HUES6 (cell line): ENCODE measurements around the gene P2RY12.
"Not testable (repeated sequence)": the region's sequence is repeated elsewhere in the genome, so short reads cannot be mapped to it uniquely, and the experiment has no call there.

ENCODE experiments used
- H3K27ac ChIP-seq: 2 replicates; pipeline ENCODE4 v1.7.0; 2013; ENCODE audit warnings: low read depth, mild to moderate bottlenecking, low read length, inconsistent platforms
- H3K27me3 ChIP-seq: 2 replicates; pipeline ENCODE4 v1.6.1; 2013; ENCODE audit warnings: low read length; ENCODE audit not compliant: control insufficient read depth, insufficient read depth
- H3K36me3 ChIP-seq: 2 replicates; pipeline ENCODE4 v1.6.1; 2013; ENCODE audit warnings: low read length; ENCODE audit not compliant: control insufficient read depth, insufficient read depth
- H3K4me1 ChIP-seq: 2 replicates; pipeline ENCODE4 v1.6.1; 2013; ENCODE audit warnings: low read length; ENCODE audit not compliant: control insufficient read depth, insufficient read depth
- H3K4me3 ChIP-seq: 2 replicates; pipeline ENCODE4 v1.5.1; 2013; ENCODE audit warnings: low read depth, low read length
- H3K9ac ChIP-seq: one replicate; pipeline ENCODE4 v1.6.1; 2013; ENCODE audit warnings: mild to moderate bottlenecking, low read length
- H3K9me3 ChIP-seq: 2 replicates; pipeline ENCODE4 v1.6.1; 2013; ENCODE audit warnings: low read depth, low read length; ENCODE audit not compliant: control insufficient read depth, insufficient read depth

P2RY12 gene

DNA sequence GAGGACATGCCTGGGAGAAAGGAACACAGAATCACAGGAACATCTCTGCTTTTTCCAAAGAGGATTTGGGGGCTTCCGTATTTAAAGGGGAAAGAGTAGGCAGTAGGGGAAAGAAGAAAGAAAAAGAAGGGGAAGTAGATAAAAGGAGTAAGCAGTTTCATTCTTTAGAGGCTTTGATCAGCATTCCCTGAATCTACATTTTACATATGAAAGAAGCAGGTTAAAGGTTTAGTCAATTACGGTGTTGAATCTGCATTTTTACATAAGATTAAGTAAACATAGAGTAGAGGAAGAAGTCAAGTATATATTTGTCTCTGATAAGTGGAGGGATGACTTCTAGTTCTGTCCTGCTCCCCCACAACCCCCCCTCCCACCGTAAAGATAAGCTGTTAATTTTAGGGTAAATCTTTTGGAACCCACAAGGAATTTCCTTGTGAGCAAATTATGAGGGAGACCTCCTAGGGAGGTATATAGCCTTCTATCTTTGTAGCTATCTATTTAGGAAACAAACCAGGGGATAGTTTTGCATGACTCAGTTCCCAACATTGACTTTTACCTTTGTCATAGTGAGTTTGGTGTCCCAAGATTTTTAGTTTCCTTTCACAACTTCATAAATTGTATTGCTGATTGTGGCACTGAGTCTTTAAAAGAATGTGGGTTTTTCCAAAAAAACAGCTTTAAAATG lies 8.7 kb upstream of the P2RY12 start:
- Histone ChIP-seq H3K27me3 (no peaks in the 10 kb centered on the region), H3K9ac (peak overlapping the region; percentile 31), H3K4me1 (peaks cover 25% of the 10 kb centered on the region), H3K36me3 (peaks cover 6% of the 10 kb centered on the region; the same call in 1 of the 2 replicates), H3K9me3 (no peaks in the 10 kb centered on the region; the same call in 1 of the 2 replicates), H3K4me3 (peak overlapping the region; percentile 27), H3K27ac (peak overlapping the region; percentile 93)

DNA sequence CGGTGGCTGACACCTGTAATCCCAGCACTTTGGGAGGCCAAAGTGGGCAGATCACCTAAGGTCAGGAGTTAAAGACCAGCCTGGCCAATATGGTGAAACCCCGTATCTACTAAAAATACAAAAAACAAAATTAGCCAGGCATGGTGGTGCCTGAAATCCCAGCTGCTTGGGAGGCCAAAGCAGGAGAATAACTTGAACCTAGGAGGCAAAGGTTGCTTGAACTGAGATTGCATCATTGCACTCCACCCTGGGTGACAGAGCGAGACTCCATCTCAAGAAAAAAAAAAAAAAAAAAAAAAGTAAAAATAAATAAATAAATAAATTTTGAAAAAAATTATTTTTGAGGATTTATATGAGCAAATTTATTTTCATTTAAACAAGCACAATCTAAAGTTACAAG lies 7.6 kb upstream of the P2RY12 start:
- H3K27me3 ChIP-seq, H3K36me3 ChIP-seq, H3K9me3 ChIP-seq, H3K9ac ChIP-seq, H3K4me3 ChIP-seq: not testable (repeated sequence)
- peaks cover 25% of the 10 kb centered on the region for H3K4me1 ChIP-seq
- H3K27ac ChIP-seq: peak overlapping the region; percentile 93; the same call in 1 of the 2 replicates

- peaks cover 6% of the 10 kb centered on the region; the same call in 1 of the 2 replicates for H3K36me3 ChIP-seq
- H3K9ac ChIP-seq: no peak overlapping the region
- H3K9me3 ChIP-seq: no peaks in the 10 kb centered on the region; the same call in 1 of the 2 replicates
- H3K4me1 ChIP-seq: peaks cover 25% of the 10 kb centered on the region
- H3K27me3 ChIP-seq: no peaks in the 10 kb centered on the region
- H3K27ac ChIP-seq: no peak overlapping the region; the same call in 1 of the 2 replicates
- no peak overlapping the region for H3K4me3 ChIP-seq
These were observed 7.2 kb upstream of the P2RY12 start for GRCh38 chr3:151391720-151392119.

DNA sequence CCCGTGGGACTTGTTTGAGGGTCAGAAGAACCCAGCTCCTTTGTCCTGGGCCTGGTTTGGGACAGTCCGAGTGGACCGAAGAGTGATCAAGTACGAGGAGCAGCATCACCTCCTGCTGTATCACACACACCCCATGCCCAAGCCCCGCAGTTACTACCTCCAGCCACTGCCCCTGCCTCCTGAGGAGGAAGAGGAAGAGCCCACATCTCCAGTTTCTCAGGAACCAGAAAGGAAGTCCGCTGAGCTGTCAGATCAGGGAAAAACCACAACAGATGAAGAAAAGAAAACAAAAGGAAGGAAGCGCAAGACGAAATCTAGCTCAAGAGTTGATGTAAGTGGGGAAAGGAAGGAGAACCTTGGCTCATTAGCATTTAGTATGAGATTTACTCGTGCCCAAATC lies 3.3 kb upstream of the P2RY12 start:
- Histone ChIP-seq H3K4me3 (no peak overlapping the region), H3K9me3 (no peaks in the 10 kb centered on the region; the same call in 1 of the 2 replicates), H3K27me3 (no peaks in the 10 kb centered on the region), H3K36me3 (peaks cover 6% of the 10 kb centered on the region; the same call in 1 of the 2 replicates), H3K9ac (no peak overlapping the region), H3K4me1 (peaks cover 5% of the 10 kb centered on the region; the same call in 1 of the 2 replicates), H3K27ac (no peak overlapping the region)

- Histone ChIP-seq H3K4me1 (peaks cover under 1% of the 10 kb centered on the region; the same call in 1 of the 2 replicates), H3K36me3 (peaks cover 6% of the 10 kb centered on the region; the same call in 1 of the 2 replicates), H3K9ac (no peak overlapping the region)
These were observed 2.9 kb upstream of the P2RY12 start for GRCh38 chr3:151387432-151387831.

GRCh38 chr3:151386056-151386455 lies 1.5 kb upstream of the P2RY12 start:
- peaks cover 4% of the 10 kb centered on the region for H3K36me3 ChIP-seq
- H3K27me3 ChIP-seq: no peaks in the 10 kb centered on the region
- H3K27ac ChIP-seq: no peak overlapping the region
- H3K4me3 ChIP-seq: no peak overlapping the region
- no peaks in the 10 kb centered on the region; the same call in 1 of the 2 replicates for H3K9me3 ChIP-seq
- H3K9ac ChIP-seq: no peak overlapping the region
- no peaks in the 10 kb centered on the region for H3K4me1 ChIP-seq

More at GRCh38 chr3:151387432-151387831, 2.9 kb upstream of the P2RY12 start:
- no peaks in the 10 kb centered on the region for H3K27me3 ChIP-seq
- no peak overlapping the region for H3K4me3 ChIP-seq
- H3K9me3 ChIP-seq: no peaks in the 10 kb centered on the region; the same call in 1 of the 2 replicates
- H3K27ac ChIP-seq: no peak overlapping the region

DNA sequence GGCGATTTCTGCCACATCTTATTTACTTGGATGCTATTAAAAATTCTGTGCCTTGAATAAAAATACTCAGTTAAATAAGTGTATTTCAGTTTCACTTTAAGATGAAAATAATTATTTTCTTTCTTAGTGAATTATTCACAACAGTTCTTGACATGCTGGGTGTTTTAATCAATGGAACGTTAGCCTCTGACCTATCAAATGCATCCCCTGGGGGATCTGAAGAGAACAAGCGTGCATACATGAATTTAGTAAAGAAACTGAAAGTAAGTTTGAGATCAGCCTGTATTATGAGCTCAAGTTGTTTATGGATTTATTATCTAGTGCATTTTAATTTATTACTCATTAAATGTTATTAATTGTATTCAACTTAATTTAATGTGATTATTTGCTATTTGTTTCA lies 597 bp downstream of the P2RY12 start:
- Histone ChIP-seq H3K27me3 (no peaks in the 10 kb centered on the region), H3K27ac (no peak overlapping the region), H3K9ac (no peak overlapping the region), H3K4me1 (no peaks in the 10 kb centered on the region), H3K4me3 (no peak overlapping the region), H3K9me3 (no peaks in the 10 kb centered on the region), H3K36me3 (peaks cover 3% of the 10 kb centered on the region; the same call in 1 of the 2 replicates)

DNA sequence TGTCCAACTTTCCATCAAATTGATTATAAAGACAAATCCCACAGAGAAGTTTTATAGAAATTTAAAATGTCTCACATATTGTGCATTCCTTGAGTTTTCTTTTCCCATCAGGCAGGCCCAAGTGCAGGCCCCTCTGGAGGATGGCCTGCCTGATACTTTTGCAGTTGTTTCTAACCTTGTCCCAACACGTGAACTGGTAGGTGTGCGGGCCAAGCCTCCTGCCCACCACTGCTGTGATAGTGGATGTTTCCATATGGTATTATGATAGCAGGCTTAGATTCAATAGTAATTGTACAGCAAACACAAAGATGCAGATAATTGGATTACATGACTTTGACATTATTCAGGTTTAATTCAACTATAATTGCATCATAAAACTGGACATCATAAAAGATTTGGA lies 1.4 kb downstream of the P2RY12 start:
- no peak overlapping the region for H3K27ac ChIP-seq

DNA sequence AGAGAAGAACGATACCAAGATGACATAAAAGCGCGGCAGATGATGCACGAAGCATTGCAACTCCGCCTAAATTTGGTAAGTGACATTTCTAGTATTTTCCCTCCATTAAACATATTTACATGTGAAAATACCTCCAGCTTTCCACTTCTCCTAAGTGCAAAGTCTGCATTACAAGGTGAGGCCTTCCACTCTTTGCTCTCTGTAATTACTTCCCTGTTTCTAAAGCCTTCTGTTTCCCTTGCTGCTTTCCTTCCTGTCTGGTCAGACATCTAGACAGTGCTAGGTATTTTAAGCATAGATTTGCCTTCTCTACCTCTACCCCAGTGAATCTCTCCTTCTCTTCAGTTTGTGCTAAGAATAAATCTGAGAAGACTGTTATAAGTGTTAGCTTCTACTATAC lies 1.9 kb downstream of the P2RY12 start:
- no peaks in the 10 kb centered on the region for H3K9me3 ChIP-seq
- no peaks in the 10 kb centered on the region for H3K4me1 ChIP-seq
- H3K27me3 ChIP-seq: no peaks in the 10 kb centered on the region
- H3K9ac ChIP-seq: no peak overlapping the region
- H3K36me3 ChIP-seq: peaks cover 3% of the 10 kb centered on the region; the same call in 1 of the 2 replicates
- H3K27ac ChIP-seq: no peak overlapping the region
- H3K4me3 ChIP-seq: no peak overlapping the region

More for the DNA sequence above, 1.4 kb downstream of the P2RY12 start:
- H3K36me3 ChIP-seq: peaks cover 3% of the 10 kb centered on the region; the same call in 1 of the 2 replicates
- no peaks in the 10 kb centered on the region for H3K9me3 ChIP-seq
- no peak overlapping the region for H3K9ac ChIP-seq
- H3K27me3 ChIP-seq: no peaks in the 10 kb centered on the region
- no peak overlapping the region for H3K4me3 ChIP-seq
- no peaks in the 10 kb centered on the region for H3K4me1 ChIP-seq

GRCh38 chr3:151379083-151379734 lies 5.3 kb downstream of the P2RY12 start:
- Histone ChIP-seq H3K9me3 (no peaks in the 10 kb centered on the region), H3K36me3 (peaks cover 3% of the 10 kb centered on the region; the same call in 1 of the 2 replicates), H3K4me1 (no peaks in the 10 kb centered on the region), H3K4me3 (no peak overlapping the region), H3K27me3 (no peaks in the 10 kb centered on the region), H3K9ac (no peak overlapping the region), H3K27ac (no peak overlapping the region)

DNA sequence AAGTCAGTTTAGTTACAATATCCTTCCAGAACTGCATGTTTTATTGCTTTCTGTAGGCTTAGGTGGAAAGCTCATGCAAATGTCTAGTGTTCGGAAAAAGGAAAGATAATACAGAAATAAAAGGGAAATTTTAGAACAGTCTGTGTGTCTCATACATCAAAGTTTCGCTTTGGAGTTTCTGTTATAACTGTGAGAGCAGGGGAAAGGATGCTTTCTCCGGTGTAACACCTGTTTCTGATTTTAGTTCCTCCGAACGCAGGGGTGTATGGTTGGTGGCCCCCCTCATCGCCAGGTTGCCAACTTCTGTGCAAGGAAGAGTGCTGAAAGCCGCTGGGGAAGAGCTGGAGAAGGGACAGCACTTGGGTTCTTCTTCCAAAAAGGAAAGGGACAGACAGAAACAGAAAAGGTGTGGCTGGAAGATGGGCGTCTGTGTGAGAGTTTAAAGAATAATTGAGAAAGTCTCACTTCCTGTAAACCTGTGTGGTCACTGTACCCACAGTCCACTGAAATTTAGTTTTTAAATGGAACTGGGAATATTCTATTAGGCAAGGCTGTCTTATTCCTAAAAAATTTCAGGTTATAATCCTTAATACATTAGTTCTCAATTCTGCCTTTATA lies 6.7 kb downstream of the P2RY12 start:
- no peaks in the 10 kb centered on the region for H3K4me1 ChIP-seq
- H3K4me3 ChIP-seq: no peak overlapping the region
- no peak overlapping the region for H3K27ac ChIP-seq
- H3K9ac ChIP-seq: no peak overlapping the region
- H3K9me3 ChIP-seq: no peaks in the 10 kb centered on the region
- no peaks in the 10 kb centered on the region for H3K27me3 ChIP-seq
- peaks cover 3% of the 10 kb centered on the region; the same call in 1 of the 2 replicates for H3K36me3 ChIP-seq
